ENCODE measurements around the gene MYMX. TPM values are rescaled to one million over a fixed set of nuclear protein-coding genes. Genes with fewer than 3 reads are reported as not detected.

Gene MYMX
- total RNA-seq, 1 experiment from 2014 or later, result not detected

DNA sequence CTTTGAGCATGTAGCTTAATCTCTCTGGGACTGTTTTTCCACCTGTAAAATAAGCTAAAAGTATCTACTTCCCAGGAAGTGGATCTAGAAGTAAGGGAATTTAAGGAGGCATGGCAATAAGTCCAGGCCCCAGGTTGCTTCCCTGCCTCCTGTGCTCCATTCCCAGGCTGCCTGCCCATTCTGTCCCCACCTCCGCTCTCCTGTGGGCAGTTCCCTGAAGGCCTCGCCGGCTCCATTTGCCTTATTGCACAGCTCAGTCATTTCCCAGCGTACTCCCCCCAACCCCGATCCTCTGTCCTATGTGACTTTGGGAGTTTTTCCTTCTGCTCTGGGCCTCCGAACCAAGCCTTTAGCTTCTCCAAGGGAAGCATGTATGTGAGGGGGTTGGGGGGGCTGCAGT is 11.3 kb downstream of the MYMX start:
- H3K9ac ChIP-seq (ENCODE audit: low read length), result no peak overlapping the region
- no peak overlapping the region for H3K27ac ChIP-seq (ENCODE audit: low read depth, low read length)
- CTCF ChIA-PET, result interaction anchor here (1.5 kb wide), 1 partner anchor 10 kb away, joined by 7 read pairs; no protein-coding TSS in a partner anchor

More for the DNA sequence above, 11.3 kb downstream of the MYMX start:
- ChIA-PET POLR2A (no interaction called here), RAD21 (ENCODE audit: low non-redundant PET in 1 of 2, low total read pairs in 2 of 2, uncharacterized antibody in 2 of 2, unreplicated experiment in 2 of 2) (no interaction called here)
- peaks cover 10 to 28% of the 10 kb centered on the region in 2 experiments; a peak in 3 of 4 replicates for H3K4me1 ChIP-seq (ENCODE audit: control insufficient read depth in 1 of 2, insufficient read depth in 2 of 2, low read length in 2 of 2)
- H3K9me3 ChIP-seq (ENCODE audit: control insufficient read depth in 1 of 2, insufficient read depth in 1 of 2, low read depth in 1 of 2, low read length in 2 of 2), result no peaks in the 10 kb centered on the region
- DNase-seq (ENCODE audit: low read depth, low spot score), result no peak
- no peak for TF ChIP-seq POLR2A (IDR thresholded peaks at IDR 0.05; ENCODE audit: borderline replicate concordance, extremely low read depth, insufficient read depth, insufficient read length)
- no peak for TF ChIP-seq FOSL1 (IDR thresholded peaks at IDR 0.05; ENCODE audit: low read depth)
- TF ChIP-seq CBX3 (IDR thresholded peaks at IDR 0.05; ENCODE audit: low read depth), result no peak
- no peak for TF ChIP-seq TCF7L2 (IDR thresholded peaks at IDR 0.05; ENCODE audit: borderline replicate concordance, extremely low read depth, insufficient read depth, insufficient read length)
- TF ChIP-seq, protein P1, sequence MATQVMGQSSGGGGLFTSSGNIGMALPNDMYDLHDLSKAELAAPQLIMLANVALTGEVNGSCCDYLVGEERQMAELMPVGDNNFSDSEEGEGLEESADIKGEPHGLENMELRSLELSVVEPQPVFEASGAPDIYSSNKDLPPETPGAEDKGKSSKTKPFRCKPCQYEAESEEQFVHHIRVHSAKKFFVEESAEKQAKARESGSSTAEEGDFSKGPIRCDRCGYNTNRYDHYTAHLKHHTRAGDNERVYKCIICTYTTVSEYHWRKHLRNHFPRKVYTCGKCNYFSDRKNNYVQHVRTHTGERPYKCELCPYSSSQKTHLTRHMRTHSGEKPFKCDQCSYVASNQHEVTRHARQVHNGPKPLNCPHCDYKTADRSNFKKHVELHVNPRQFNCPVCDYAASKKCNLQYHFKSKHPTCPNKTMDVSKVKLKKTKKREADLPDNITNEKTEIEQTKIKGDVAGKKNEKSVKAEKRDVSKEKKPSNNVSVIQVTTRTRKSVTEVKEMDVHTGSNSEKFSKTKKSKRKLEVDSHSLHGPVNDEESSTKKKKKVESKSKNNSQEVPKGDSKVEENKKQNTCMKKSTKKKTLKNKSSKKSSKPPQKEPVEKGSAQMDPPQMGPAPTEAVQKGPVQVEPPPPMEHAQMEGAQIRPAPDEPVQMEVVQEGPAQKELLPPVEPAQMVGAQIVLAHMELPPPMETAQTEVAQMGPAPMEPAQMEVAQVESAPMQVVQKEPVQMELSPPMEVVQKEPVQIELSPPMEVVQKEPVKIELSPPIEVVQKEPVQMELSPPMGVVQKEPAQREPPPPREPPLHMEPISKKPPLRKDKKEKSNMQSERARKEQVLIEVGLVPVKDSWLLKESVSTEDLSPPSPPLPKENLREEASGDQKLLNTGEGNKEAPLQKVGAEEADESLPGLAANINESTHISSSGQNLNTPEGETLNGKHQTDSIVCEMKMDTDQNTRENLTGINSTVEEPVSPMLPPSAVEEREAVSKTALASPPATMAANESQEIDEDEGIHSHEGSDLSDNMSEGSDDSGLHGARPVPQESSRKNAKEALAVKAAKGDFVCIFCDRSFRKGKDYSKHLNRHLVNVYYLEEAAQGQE (IDR thresholded peaks at IDR 0.05; ENCODE audit: low read depth), result no peak
- no peak for TF ChIP-seq RAD21 (IDR thresholded peaks at IDR 0.05; ENCODE audit: low read depth)
- no peak for TF ChIP-seq CEBPB (IDR thresholded peaks at IDR 0.05; ENCODE audit: low read depth)
- TF ChIP-seq POLR2AphosphoS5 (IDR thresholded peaks at IDR 0.05; ENCODE audit: low read depth, low read length), result no peak
- TF ChIP-seq, protein P2, sequence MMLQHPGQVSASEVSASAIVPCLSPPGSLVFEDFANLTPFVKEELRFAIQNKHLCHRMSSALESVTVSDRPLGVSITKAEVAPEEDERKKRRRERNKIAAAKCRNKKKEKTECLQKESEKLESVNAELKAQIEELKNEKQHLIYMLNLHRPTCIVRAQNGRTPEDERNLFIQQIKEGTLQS (IDR thresholded peaks at IDR 0.05), result no peak
- TF ChIP-seq, protein P3, sequence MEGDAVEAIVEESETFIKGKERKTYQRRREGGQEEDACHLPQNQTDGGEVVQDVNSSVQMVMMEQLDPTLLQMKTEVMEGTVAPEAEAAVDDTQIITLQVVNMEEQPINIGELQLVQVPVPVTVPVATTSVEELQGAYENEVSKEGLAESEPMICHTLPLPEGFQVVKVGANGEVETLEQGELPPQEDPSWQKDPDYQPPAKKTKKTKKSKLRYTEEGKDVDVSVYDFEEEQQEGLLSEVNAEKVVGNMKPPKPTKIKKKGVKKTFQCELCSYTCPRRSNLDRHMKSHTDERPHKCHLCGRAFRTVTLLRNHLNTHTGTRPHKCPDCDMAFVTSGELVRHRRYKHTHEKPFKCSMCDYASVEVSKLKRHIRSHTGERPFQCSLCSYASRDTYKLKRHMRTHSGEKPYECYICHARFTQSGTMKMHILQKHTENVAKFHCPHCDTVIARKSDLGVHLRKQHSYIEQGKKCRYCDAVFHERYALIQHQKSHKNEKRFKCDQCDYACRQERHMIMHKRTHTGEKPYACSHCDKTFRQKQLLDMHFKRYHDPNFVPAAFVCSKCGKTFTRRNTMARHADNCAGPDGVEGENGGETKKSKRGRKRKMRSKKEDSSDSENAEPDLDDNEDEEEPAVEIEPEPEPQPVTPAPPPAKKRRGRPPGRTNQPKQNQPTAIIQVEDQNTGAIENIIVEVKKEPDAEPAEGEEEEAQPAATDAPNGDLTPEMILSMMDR (IDR thresholded peaks at IDR 0.05 in 2 of 3, conservative IDR thresholded peaks at IDR 0.05 in 1 of 3; ENCODE audit: borderline replicate concordance in 1 of 3, insufficient read depth in 1 of 3, low read depth in 2 of 3, low read length in 2 of 3), result no peak
- TF ChIP-seq YY1 (IDR thresholded peaks at IDR 0.05; ENCODE audit: extremely low read depth, insufficient replicate concordance, low read depth, low read length), result no peak
- no peak for TF ChIP-seq ZBTB33 (IDR thresholded peaks at IDR 0.05; ENCODE audit: extremely low read depth, insufficient replicate concordance, low read length)
- TF ChIP-seq EGR1 (IDR thresholded peaks at IDR 0.05; ENCODE audit: low read depth), result no peak
- no peak for TF ChIP-seq EZH2 (IDR thresholded peaks at IDR 0.05)
- no peak for TF ChIP-seq ELF1 (IDR thresholded peaks at IDR 0.05; ENCODE audit: borderline replicate concordance, low read depth)
- no peak for TF ChIP-seq SRF (IDR thresholded peaks at IDR 0.05; ENCODE audit: low read depth)
- TF ChIP-seq SP1 (IDR thresholded peaks at IDR 0.05; ENCODE audit: low read depth), result no peak
- TF ChIP-seq ZFX (IDR thresholded peaks at IDR 0.05), result no peak
- no peak for TF ChIP-seq EZH2phosphoT487 (IDR thresholded peaks at IDR 0.05; ENCODE audit: borderline replicate concordance)
- H2AFZ ChIP-seq (ENCODE audit: low read depth, low read length, poor library complexity, severe bottlenecking), result no peak overlapping the region
- H3K4me2 ChIP-seq (ENCODE audit: low read length), result no peak overlapping the region
- peaks cover 16 to 42% of the 10 kb centered on the region in 2 experiments; a peak in 3 of 4 replicates for H3K36me3 ChIP-seq (ENCODE audit: control insufficient read depth in 1 of 2, insufficient read depth in 2 of 2, low read length in 2 of 2)
- BruUV-seq (replicated peaks), result no TSS peak
- H3K27me3 ChIP-seq (ENCODE audit: insufficient read depth, low read length), result no peaks in the 10 kb centered on the region
- no peak for ATAC-seq
- peaks cover 4% of the 10 kb centered on the region; the same call in 1 of the 2 replicates for H4K20me1 ChIP-seq (ENCODE audit: insufficient read depth)
- no peaks in the 10 kb centered on the region for H3K9me2 ChIP-seq (ENCODE audit: insufficient read depth)
- intact Hi-C loops (cut with micrococcal nuclease), result no loop called here
- peaks cover 55% of the 10 kb centered on the region for H3K79me2 ChIP-seq (ENCODE audit: insufficient read depth, low read length)
- H3K4me3 ChIP-seq (replicated peaks in 1 of 2; ENCODE audit: low read depth in 1 of 2, low read length in 2 of 2), result no peak overlapping the region
